GM21619 (cell line): ENCODE results near the gene NF1.
A peak's percentile ranks its signal among the peaks of the same experiment; 100 is the strongest.
"Not testable (repeated sequence)": the region's sequence is repeated elsewhere in the genome, so short reads cannot be mapped to it uniquely, and the experiment has no call there.

Source experiments
- ATAC-seq: cut with Tn5 transposase; IDR thresholded peaks from one replicate; pipeline ENCODE4 v1.9.1; 2021; ENCODE audit not compliant: unreplicated experiment

Gene NF1

GRCh38 chr17:31094600-31095235, at the start of gene NF1:
Gene NF1 (plus strand): TSS chr17:31094977. CDS start chr17:31095310, 333 bp downstream.
- ATAC-seq: peak; percentile 66

- not testable (repeated sequence) for ATAC-seq
These were observed 47.8 kb upstream of the NF1 start for GRCh38 chr17:31046856-31047425.

GRCh38 chr17:31048142-31048541, 46.6 kb upstream of the NF1 start:
- no peak for ATAC-seq

- no peak for ATAC-seq
These were observed 46.0 kb upstream of the NF1 start for GRCh38 chr17:31048780-31049179.

- no peak for ATAC-seq
These were observed 43.8 kb upstream of the NF1 start for GRCh38 chr17:31050948-31051347.

GRCh38 chr17:31051506-31051905, 43.3 kb upstream of the NF1 start:
- ATAC-seq: no peak

- ATAC-seq: no peak
These were observed 42.4 kb upstream of the NF1 start for GRCh38 chr17:31052187-31052889.

GRCh38 chr17:31053071-31053470, 41.7 kb upstream of the NF1 start:
- no peak for ATAC-seq

GRCh38 chr17:31054761-31055160, 40.0 kb upstream of the NF1 start:
- ATAC-seq: no peak

- no peak for ATAC-seq
These were observed 35.8 kb upstream of the NF1 start for GRCh38 chr17:31058976-31059375.

GRCh38 chr17:31060791-31061550, 33.8 kb upstream of the NF1 start:
- ATAC-seq: no peak

- ATAC-seq: no peak
These were observed 33.1 kb upstream of the NF1 start for GRCh38 chr17:31061678-31062077.

GRCh38 chr17:31062346-31062745, 32.4 kb upstream of the NF1 start:
- ATAC-seq: no peak

- no peak for ATAC-seq
These were observed 30.1 kb upstream of the NF1 start for GRCh38 chr17:31064707-31065106.

GRCh38 chr17:31067691-31068184, 27.0 kb upstream of the NF1 start:
- no peak for ATAC-seq

GRCh38 chr17:31068291-31068690, 26.5 kb upstream of the NF1 start:
- no peak for ATAC-seq

- no peak for ATAC-seq
These were observed 22.6 kb upstream of the NF1 start for GRCh38 chr17:31072186-31072585.

- no peak for ATAC-seq
These were observed 21.4 kb upstream of the NF1 start for GRCh38 chr17:31073411-31073810.

GRCh38 chr17:31074772-31075555, 19.8 kb upstream of the NF1 start:
- ATAC-seq: no peak

GRCh38 chr17:31078290-31078689, 16.5 kb upstream of the NF1 start:
- no peak for ATAC-seq

- ATAC-seq: no peak
These were observed 15.0 kb upstream of the NF1 start for GRCh38 chr17:31079731-31080130.
